Caco-2 (cell line): ENCODE results near the gene PPA2. TPM values are rescaled to one million over a fixed set of nuclear protein-coding genes. Genes with fewer than 3 reads are reported as not detected.

ENCODE experiments used
- BruUV-seq: library from RNA; stranded (reverse); fragments of 400-500 nt; replicated peaks from 2 replicates; lab custom pipeline; 2021; lab: Mats Ljungman, UMichigan
- CTCF ChIA-PET: fragments of 300-600 bp; sonication (Branson Sonifier 250); formaldehyde crosslinking; loops from one replicate; lab custom pipeline; 2022; ENCODE audit warnings: antibody characterized with exemption; lab: Charles Lee
- POLR2A ChIA-PET: fragments of 300-600 bp; sonication (Branson Sonifier 250); formaldehyde crosslinking; loops from one replicate; lab custom pipeline; 2022; ENCODE audit warnings: antibody characterized with exemption; lab: Charles Lee
- DNase-seq, 2 experiments: peaks; one replicate each; pipeline versions ENCODE4 v3.0.0 to v3.0.0-alpha.2; 2020 to 2022
- H3K27me3 ChIP-seq: replicated peaks from 2 replicates; pipeline ENCODE4 v1.6.0; 2011; ENCODE audit warnings: low read length; ENCODE audit not compliant: control insufficient read depth, insufficient read depth
- H3K36me3 ChIP-seq: 2 replicates; pipeline ENCODE4 v1.5.1; 2011; ENCODE audit warnings: low read length; ENCODE audit not compliant: control insufficient read depth, insufficient read depth
- H3K4me1 ChIP-seq: fragments of 250-450 bp; sonication (Bioruptor Pico); 2 replicates; pipeline ENCODE4 v1.5.1; 2020; ENCODE audit warnings: mild to moderate bottlenecking
- H3K4me3 ChIP-seq: 2 replicates; pipeline ENCODE4 v1.5.1; 2011; ENCODE audit warnings: low read depth, mild to moderate bottlenecking, control low read depth, low read length
- H3K9me3 ChIP-seq: fragments of 250-450 bp; sonication (Bioruptor Pico); 2 replicates; pipeline ENCODE4 v1.5.1; 2020; ENCODE audit warnings: mild to moderate bottlenecking, moderate library complexity
- H3K27ac Mint-ChIP-seq: one replicate; pipeline ENCODE4 v1.8.0; 2022; ENCODE audit warnings: mixed read lengths; ENCODE audit not compliant: unreplicated experiment
- H3K27me3 Mint-ChIP-seq: one replicate; pipeline ENCODE4 v1.8.0; 2022; ENCODE audit warnings: mixed read lengths; ENCODE audit not compliant: insufficient read depth, unreplicated experiment
- H3K36me3 Mint-ChIP-seq: one replicate; pipeline ENCODE4 v1.8.0; 2022; ENCODE audit warnings: mild to moderate bottlenecking, mixed read lengths; ENCODE audit not compliant: insufficient read depth, unreplicated experiment
- H3K4me1 Mint-ChIP-seq: one replicate; pipeline ENCODE4 v1.8.0; 2022; ENCODE audit warnings: low read depth, mixed read lengths; ENCODE audit not compliant: unreplicated experiment
- H3K4me3 Mint-ChIP-seq: one replicate; pipeline ENCODE4 v1.8.0; 2022; ENCODE audit warnings: mild to moderate bottlenecking, moderate library complexity, mixed read lengths; ENCODE audit not compliant: unreplicated experiment
- H3K9me3 Mint-ChIP-seq: one replicate; pipeline ENCODE4 v1.8.0; 2022; ENCODE audit warnings: mixed read lengths; ENCODE audit not compliant: unreplicated experiment
- CTCF ChIP-seq, 2 experiments: fragments of 200-600 bp in 1 of 2; IDR thresholded peaks; 1 replicate in 1 of 2; 2 replicates in 1 of 2; pipeline versions ENCODE4 v1.5.1 to v1.8.0; 2011 to 2022; ENCODE audit warnings: antibody characterized with exemption in 1 of 2, control low read depth in 1 of 2, inconsistent platforms in 1 of 2, low read depth in 1 of 2, low read length in 1 of 2, mild to moderate bottlenecking in 1 of 2, moderate library complexity in 1 of 2; ENCODE audit not compliant: insufficient read depth in 1 of 2, severe bottlenecking in 1 of 2, unreplicated experiment in 1 of 2
- intact Hi-C: fragments of 100-400 bp; cut with micrococcal nuclease; formaldehyde crosslinking; loops from one replicate; pipeline ENCODE4 v1.10.0; 2022; ENCODE audit not compliant: unreplicated experiment
- total RNA-seq: library from RNA; stranded (reverse); gene quantifications from 2 replicates; pipeline ENCODE4 v1.2.3, GENCODE V29; 2022

The PPA2 gene
- total RNA-seq, 1 experiment from 2014 or later = 85.4 TPM

DNA sequence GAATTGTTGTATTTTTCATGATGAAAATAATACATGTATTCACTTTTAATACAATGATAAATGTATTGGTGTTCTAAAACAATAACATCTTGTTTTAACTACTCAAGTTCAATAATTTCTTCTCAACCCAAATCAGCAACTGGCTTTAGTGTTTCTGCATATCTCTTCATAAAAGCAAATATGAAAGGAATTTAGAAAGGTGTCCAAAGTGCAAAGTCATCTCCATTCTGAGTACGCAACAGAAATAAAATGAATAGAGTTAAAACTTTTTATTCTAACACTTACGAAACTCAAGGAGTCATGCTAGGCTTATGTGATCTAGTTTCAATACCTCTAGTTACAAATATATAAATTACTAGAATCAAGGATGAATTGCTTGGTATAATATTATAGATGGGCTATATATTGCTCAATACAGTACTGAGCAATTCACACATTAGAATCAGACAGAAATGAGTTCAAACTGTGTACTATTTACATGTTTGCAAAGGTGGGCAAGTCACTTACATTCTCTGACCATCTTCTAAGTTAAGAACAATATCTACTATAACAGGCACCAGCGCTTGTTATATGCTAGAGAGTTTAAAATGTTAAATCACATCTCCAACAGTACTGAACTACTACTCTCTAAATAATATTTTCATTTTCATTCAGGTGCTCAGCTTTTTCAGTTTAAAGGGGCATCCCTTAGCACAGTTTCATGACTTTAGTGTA lies 51.5 kb downstream of the PPA2 start:
- Mint-ChIP-seq H3K9me3 (peaks cover 19% of the 10 kb centered on the region), H3K4me3 (no peak overlapping the region), H3K4me1 (peaks cover 7% of the 10 kb centered on the region), H3K27me3 (no peaks in the 10 kb centered on the region), H3K27ac (no peak overlapping the region), H3K36me3 (peaks cover 11% of the 10 kb centered on the region)
- POLR2A ChIA-PET = no interaction called here
- TF ChIP-seq CTCF (IDR thresholded peaks at IDR 0.05; ENCODE audit: insufficient read depth in 1 of 2, low read depth in 1 of 2, low read length in 1 of 2, severe bottlenecking in 1 of 2, unreplicated experiment in 1 of 2) = no peak
- CTCF ChIA-PET = no interaction called here
- no TSS peak for BruUV-seq
- Histone ChIP-seq H3K4me3 (no peak overlapping the region), H3K9me3 (no peaks in the 10 kb centered on the region), H3K36me3 (no peaks in the 10 kb centered on the region), H3K4me1 (peaks cover 29% of the 10 kb centered on the region), H3K27me3 (no peaks in the 10 kb centered on the region)
- intact Hi-C loops = no loop called here
- DNase-seq = no peak

DNA sequence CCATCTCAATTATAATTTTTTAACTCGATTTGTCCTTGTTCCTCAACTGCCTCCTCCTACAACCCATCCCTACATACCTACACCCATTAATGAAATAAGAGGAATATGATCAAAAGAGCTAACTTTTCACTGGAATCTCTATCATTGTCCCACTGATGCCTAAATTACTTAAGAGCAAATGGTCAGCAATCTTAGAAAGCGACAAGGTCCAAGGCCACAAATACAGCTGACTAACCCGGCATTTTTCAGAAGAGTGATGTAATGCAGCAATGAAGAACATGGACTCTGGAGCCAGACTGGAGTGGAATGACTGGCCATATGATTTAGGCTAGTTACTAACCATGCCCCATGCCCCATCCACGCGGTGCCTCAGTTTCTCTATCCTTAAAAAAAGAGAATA lies 56.2 kb downstream of the PPA2 start:
- Histone ChIP-seq H3K9me3 (no peaks in the 10 kb centered on the region), H3K4me3 (no peak overlapping the region), H3K27me3 (no peaks in the 10 kb centered on the region), H3K4me1 (peaks cover 19% of the 10 kb centered on the region), H3K36me3 (no peaks in the 10 kb centered on the region; the same call in 1 of the 2 replicates)
- POLR2A ChIA-PET = no interaction called here
- CTCF ChIA-PET = no interaction called here
- DNase-seq = no peak
- Mint-ChIP-seq H3K36me3 (no peaks in the 10 kb centered on the region), H3K27ac (no peak overlapping the region), H3K9me3 (no peaks in the 10 kb centered on the region), H3K4me3 (no peak overlapping the region), H3K27me3 (no peaks in the 10 kb centered on the region), H3K4me1 (peaks cover 7% of the 10 kb centered on the region)
- no peak for TF ChIP-seq CTCF (IDR thresholded peaks at IDR 0.05; ENCODE audit: insufficient read depth in 1 of 2, low read depth in 1 of 2, low read length in 1 of 2, severe bottlenecking in 1 of 2, unreplicated experiment in 1 of 2)
- intact Hi-C loops = no loop called here
- BruUV-seq = no TSS peak

GRCh38 chr4:105415281-105415744 lies 58.5 kb downstream of the PPA2 start:
- no TSS peak for BruUV-seq
- no peaks in the 10 kb centered on the region for H3K9me3 ChIP-seq
- H3K27me3 Mint-ChIP-seq = no peaks in the 10 kb centered on the region
- ChIA-PET CTCF (no interaction called here), POLR2A (no interaction called here)
- H3K36me3 ChIP-seq = no peaks in the 10 kb centered on the region; the same call in 1 of the 2 replicates
- no peaks in the 10 kb centered on the region for H3K4me1 Mint-ChIP-seq
- H3K4me1 ChIP-seq = 0 out of 2 replicates have a peak, but pooled peaks cover 6% of the 10 kb centered on the region
- no peak for TF ChIP-seq CTCF (IDR thresholded peaks at IDR 0.05; ENCODE audit: insufficient read depth in 1 of 2, low read depth in 1 of 2, low read length in 1 of 2, severe bottlenecking in 1 of 2, unreplicated experiment in 1 of 2)
- H3K4me3 ChIP-seq = no peak overlapping the region
- no peaks in the 10 kb centered on the region for H3K36me3 Mint-ChIP-seq
- no peak overlapping the region for H3K27ac Mint-ChIP-seq
- H3K4me3 Mint-ChIP-seq = no peak overlapping the region
- no peaks in the 10 kb centered on the region for H3K9me3 Mint-ChIP-seq
- H3K27me3 ChIP-seq = no peaks in the 10 kb centered on the region
- intact Hi-C loops = no loop called here
- no peak for DNase-seq
